HG02870 (cell line): ENCODE measurements around the gene SMCP.

Experiments used
- ATAC-seq: cut with Tn5 transposase; IDR thresholded peaks from one replicate; pipeline ENCODE4 v1.9.1; 2021; ENCODE audit warnings: mild to moderate bottlenecking, moderate library complexity; ENCODE audit not compliant: unreplicated experiment

Gene SMCP, protein sequence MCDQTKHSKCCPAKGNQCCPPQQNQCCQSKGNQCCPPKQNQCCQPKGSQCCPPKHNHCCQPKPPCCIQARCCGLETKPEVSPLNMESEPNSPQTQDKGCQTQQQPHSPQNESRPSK

GRCh38 chr1:152878042-152878441 lies at the start of gene SMCP:
SMCP (plus strand) TSS chr1:152878322; CDS start chr1:152884423, 6,101 bp downstream.
- ATAC-seq = no peak

GRCh38 chr1:152836870-152837269 lies 41.3 kb upstream of the SMCP start:
- ATAC-seq = no peak

DNA sequence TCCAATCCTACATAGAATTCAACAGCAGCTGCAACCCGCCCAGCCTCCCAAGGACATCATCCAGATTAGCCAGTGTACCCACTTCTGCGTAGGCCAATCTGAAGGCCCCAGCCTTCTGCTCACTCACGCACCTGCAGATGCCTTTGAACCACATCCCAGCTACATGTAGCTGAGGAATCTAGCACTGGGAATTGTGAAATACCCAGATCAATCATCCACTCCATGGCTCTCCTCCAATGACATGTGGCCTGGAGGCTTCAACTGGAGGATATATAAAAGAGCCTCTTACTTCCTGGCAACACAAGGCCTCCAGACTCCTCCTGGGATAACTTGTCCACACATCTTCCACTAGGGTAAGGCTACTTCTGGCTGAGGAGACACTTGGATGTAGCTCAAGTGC lies 35.6 kb upstream of the SMCP start, which contains the start of gene LCE6A:
LCE6A (plus strand) TSS at position 301 of the 400 bp plus-strand sequence. CDS start 665 bp downstream, outside the sequence.
- ATAC-seq = no peak

GRCh38 chr1:152855661-152856060 lies 22.5 kb upstream of the SMCP start:
- ATAC-seq = no peak

GRCh38 chr1:152858062-152858461 lies 20.1 kb upstream of the SMCP start:
- ATAC-seq = no peak

DNA sequence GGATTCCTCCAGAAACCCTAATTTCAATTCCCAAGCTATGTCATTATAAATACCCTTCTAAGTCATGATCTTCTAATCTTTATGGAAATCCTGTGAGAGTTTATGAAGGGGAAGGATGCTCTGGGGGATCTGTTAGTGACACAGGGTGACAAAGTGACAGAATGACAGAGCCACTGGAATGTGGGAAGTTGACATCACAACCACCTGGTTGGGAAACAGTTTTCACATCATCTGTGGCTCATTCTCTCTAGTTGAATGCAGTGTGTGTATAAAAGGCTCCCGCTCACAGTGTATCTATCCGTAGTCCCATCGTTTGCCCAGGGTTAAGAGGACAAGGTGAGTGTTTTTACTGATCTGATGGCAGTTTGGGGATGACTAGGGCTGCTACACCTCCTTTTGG lies 18.4 kb upstream of the SMCP start, which contains the start of gene LCE7A:
LCE7A (plus strand) TSS at position 301 of the 400 bp plus-strand sequence. CDS start 702 bp downstream, outside the sequence.
- ATAC-seq = no peak

DNA sequence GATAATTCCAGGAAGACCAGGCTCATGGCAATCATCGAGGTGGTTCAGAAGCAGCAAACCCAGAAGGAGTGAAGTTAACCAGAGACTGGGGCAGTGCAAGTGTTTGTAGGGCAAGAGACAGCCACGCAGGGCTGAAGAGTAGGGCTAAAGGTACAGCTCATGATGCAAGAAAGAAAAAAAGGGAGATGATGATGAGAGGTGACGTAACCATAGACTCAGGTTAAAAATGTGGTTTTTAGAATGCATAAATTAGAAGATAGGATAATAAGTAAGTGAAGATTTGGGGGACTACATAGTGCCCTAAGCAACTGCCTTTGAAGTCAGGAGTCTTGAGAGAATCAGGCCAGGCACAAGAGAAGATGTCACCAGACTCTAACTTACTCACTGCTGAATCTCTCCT lies 18.0 kb upstream of the SMCP start:
- ATAC-seq = no peak

DNA sequence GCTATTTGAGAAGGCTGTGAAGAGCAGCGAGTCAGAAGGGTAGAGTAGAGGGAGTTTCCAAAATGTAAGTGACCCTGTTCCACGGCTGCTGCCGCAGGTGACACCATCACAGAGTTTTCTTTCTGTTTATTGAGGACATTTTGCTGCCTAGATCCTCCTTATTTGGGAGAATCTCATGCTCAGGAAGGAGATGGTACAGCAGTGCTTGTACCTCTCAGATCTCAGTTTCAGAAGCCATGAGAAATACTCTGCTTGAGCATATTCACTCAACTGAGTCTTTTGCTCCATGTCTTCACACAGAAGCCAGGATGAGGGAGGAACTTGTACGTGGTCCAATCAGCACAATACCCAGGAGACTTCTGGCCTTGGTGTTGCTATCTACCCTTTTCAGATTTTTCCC lies 16.7 kb upstream of the SMCP start:
- ATAC-seq = no peak

DNA sequence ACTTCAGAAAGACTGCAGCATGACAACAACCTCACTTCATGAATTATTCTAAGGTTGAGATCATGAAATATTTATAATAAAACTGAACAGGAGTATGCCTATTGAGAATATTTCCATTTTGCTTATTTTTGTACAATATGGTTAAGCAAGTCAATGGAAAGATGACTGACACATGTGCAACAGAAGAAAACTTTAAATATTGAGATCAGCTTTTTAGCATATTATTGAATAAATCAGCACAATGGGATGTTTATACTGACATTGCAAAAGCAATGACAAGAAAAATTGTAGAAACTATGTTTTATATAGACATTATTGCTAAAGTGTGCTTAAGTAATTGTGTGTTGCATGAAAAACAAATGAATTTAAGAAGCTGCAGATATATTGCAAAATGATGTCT lies 13.7 kb upstream of the SMCP start:
- no peak for ATAC-seq

GRCh38 chr1:152866321-152866720 lies 11.8 kb upstream of the SMCP start:
- ATAC-seq = no peak

DNA sequence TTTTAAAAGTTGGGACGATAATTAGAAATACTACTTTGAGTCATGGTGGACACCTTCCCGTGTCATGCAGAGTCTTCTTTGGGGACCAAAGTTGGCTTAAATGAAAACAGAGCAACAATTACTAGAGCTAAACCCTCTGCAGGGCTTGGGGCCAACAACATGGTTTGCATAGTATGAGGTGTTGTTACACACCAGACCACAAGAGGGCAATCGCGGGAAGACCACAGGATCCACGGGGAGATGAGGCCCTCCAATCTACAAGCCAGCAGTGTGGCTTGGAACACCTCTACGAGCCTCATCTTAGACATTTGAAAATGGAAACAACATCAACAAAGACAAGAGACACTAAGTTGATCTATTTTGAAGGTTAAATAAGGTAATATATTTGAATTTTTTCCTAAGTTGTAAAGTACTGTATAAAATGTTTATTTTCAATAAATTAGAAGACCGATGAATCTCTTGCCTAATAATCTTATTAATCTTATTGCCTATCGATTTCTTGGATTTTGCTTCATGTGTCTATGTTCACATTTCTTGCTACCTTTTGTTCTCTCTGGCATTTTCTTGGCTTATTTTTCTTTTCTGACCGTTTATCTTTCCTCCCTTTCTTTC lies 8.2 kb upstream of the SMCP start:
- no peak for ATAC-seq

DNA sequence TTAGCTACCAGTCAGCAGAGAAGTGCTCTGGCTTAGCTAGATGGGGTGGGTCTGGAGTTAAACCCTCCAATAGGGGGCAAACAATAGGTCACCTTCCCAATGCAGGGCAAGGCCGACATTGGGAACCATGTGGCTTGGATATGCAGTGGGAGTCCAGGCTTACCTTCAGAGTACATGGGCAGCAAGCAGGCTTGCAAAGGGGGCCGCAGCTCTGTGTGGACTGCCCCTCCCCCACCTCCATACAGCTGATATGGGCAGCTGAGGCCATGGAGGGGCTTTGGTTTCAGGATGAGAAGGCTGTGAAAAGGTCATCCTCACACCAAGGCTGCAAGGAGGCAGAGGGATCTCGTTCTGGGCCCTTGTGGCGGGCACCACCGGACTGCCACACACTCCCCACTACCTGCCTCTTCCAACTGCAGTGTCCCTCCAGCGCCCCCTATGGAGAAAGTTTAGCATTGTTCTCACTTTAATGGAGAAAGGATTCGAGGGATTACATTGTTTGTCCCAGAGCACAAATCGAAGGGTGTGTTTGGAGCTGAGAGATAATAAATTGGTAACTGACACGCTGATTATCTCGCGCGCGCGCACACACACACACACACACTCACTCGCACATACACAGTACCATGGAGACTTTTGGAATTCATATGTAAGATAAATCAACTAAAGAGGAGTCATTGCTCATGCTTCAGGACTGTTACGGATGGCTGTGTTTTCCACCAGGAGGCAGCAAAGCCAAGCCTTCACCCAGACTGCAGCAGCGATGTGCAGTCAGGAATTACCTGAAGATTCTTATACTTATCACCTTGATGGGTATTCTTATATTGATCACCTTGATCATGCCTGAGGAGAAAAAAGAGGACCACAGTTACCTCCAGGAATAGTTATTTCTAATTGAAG lies 7.0 kb upstream of the SMCP start:
- no peak for ATAC-seq

GRCh38 chr1:152871731-152872126 lies 6.4 kb upstream of the SMCP start:
- ATAC-seq = no peak

DNA sequence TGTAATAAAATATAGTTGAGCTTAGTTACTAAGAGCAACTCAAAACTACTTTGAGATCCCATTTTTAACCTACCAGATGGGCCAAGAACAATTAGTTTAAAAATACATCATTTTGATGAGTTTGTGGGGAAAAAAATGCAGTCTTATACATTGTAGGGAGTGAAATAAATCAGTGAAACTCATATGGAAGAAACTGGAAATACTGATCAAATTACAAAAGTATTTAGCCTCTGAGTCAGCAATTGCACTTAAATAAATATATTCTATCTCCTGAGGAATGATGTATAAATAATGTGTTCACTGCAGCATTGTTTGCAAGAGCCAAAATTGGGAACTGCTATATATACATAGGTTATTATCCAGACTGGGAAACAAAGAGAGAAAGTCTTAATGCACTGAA lies 4.6 kb upstream of the SMCP start:
- ATAC-seq = no peak

DNA sequence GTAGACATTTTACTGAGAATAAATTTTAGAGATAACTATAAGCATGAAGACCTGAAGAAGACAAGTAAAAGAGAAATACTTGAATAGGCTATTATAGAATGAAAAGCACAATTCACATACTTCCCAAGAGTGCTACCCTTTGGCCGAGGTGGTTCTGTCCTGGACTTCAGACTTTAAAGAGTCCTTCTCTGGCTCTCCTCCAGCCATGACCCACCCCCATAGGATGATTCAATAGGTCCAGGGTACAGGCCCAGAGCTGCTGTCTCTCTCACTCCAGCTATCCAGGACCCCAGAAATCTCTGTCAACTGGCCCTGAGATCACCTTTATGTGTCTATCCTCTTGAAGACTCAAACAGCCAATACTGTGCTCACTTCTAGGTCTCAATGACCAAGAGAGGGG lies 1.3 kb upstream of the SMCP start:
- ATAC-seq = no peak

DNA sequence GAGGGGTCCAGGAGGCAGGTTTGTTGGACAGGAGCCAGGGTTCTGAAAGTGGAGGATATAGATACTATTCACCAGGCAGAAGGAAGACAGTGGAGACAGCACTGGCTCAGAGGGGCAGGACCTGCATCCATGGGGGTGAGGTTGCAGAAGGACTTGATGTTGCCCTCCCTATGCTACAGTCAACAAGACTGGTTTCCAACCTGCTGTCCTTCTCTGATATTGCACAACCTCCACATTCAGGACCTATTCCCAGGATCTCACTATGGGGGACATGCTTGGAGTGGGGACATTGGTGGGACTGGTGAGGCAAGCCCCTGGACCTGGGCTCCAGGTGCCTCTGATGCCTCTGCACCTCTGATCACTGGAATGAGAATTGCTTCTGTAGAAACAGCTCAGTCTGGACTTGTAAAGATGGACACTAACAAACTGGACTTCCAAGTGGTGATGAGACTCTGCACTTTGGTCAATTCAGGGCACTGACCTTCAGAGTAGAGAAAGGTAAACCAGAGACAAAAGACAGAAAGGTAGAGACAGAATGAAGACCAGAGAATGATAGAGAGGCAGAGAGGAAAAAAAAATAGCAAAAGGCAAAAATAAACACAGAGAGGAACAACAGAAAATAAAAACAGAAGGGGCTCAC lies 1.6 kb downstream of the SMCP start:
- no peak for ATAC-seq

- ATAC-seq = no peak
Observed at GRCh38 chr1:152880316-152880715, 2.2 kb downstream of the SMCP start.

DNA sequence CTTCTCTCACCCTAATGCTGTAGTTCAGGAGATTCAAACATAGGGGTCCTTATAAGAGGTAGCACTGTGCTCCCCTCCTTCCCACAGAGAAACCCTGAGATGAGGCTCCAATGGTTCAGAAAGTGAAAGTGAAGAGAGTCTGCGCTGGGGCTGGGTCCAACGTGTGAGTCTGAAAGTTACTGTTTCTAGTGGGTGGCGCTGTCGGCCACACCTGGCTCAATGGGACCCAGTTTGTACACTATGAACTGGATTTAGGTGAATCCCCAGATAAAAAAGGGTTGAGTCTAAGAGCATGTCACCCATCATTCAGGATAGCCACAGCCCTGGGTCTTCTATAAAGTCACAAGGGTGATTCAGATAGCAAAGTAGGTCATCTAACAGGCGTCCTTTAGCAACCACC lies 2.8 kb downstream of the SMCP start:
- peak; percentile 88 for ATAC-seq

GRCh38 chr1:152884085-152884484 lies 6.0 kb downstream of the SMCP start:
- no peak for ATAC-seq

GRCh38 chr1:152884506-152884905 lies 6.4 kb downstream of the SMCP start:
- ATAC-seq = no peak

- ATAC-seq = no peak
Observed at GRCh38 chr1:152884966-152885624, 7.0 kb downstream of the SMCP start.
